ENCODE results near the gene IMPA2. TPM values are rescaled to one million over a fixed set of nuclear protein-coding genes. Genes with fewer than 3 reads are reported as not detected.

IMPA2 gene
- total and polyA plus RNA-seq, 7 donors: 61.4 to 342 (median 196) TPM

GRCh38 chr18:12023375-12023774 lies 42.1 kb downstream of the IMPA2 start:
- Histone ChIP-seq H3K4me3 (no peak overlapping the region), H3K36me3 (ENCODE audit: insufficient read depth in 1 of 2, low read depth in 1 of 2) (peaks cover 0 to 74% of the 10 kb centered on the region in 2 donors), H3K9me3 (no peaks in the 10 kb centered on the region), H3K4me1 (peaks cover 21% of the 10 kb centered on the region), H3K27ac (no peak overlapping the region), H3K27me3 (ENCODE audit: insufficient read depth in 3 of 3, low read length in 2 of 3) (no peaks in the 10 kb centered on the region)
- ATAC-seq: no peak
- intact Hi-C loops (cut with DNase I): no loop called here
- DNase-seq: no peak
- no peak for TF ChIP-seq CTCF (IDR thresholded peaks at IDR 0.05)
- WGBS, 3 donors: 77 to 100% (median 98%) methylated on average over 3 of the region's 3 CpGs

GRCh38 chr18:12026562-12026961 lies 45.3 kb downstream of the IMPA2 start:
- intact Hi-C loops (cut with DNase I): no loop called here
- WGBS, 3 donors: 58 to 67% (median 60%) methylated on average over 5 of the region's 5 CpGs

GRCh38 chr18:12027046-12027445 lies 45.7 kb downstream of the IMPA2 start:
- intact Hi-C loops (cut with DNase I): no loop called here
- DNase-seq (peak; percentile 62 to 89), ATAC-seq (peak; percentile 93 to 98 (median 96))
- no peaks in the 10 kb centered on the region for H3K27me3 ChIP-seq (ENCODE audit: insufficient read depth in 3 of 3, low read length in 2 of 3)
- 24 to 26% (median 26%) methylated on average over 9 of the region's 9 CpGs for WGBS, 3 donors
- no peak for TF ChIP-seq CTCF (IDR thresholded peaks at IDR 0.05)
- peaks cover 22% of the 10 kb centered on the region for H3K4me1 ChIP-seq
- no peaks in the 10 kb centered on the region for H3K9me3 ChIP-seq
- peak overlapping the region; percentile 81 for H3K27ac ChIP-seq
- H3K4me3 ChIP-seq: no peak overlapping the region
- H3K36me3 ChIP-seq (ENCODE audit: insufficient read depth in 1 of 2, low read depth in 1 of 2): peaks cover 0 to 74% of the 10 kb centered on the region in 2 donors

More at GRCh38 chr18:12026562-12026961, 45.3 kb downstream of the IMPA2 start:
- peaks cover 22% of the 10 kb centered on the region for H3K4me1 ChIP-seq
- no peak overlapping the region for H3K4me3 ChIP-seq
- no peak for DNase-seq
- H3K27me3 ChIP-seq (ENCODE audit: insufficient read depth in 3 of 3, low read length in 2 of 3): no peaks in the 10 kb centered on the region
- no peaks in the 10 kb centered on the region for H3K9me3 ChIP-seq
- peaks cover 0 to 74% of the 10 kb centered on the region in 2 donors for H3K36me3 ChIP-seq (ENCODE audit: insufficient read depth in 1 of 2, low read depth in 1 of 2)
- TF ChIP-seq CTCF (IDR thresholded peaks at IDR 0.05): no peak
- ATAC-seq: peak; percentile 29 to 56 (median 55)
- H3K27ac ChIP-seq: peak overlapping the region; percentile 81

- Histone ChIP-seq H3K9me3 (no peaks in the 10 kb centered on the region), H3K4me1 (peaks cover 22% of the 10 kb centered on the region), H3K27me3 (ENCODE audit: insufficient read depth in 3 of 3, low read length in 2 of 3) (no peaks in the 10 kb centered on the region), H3K27ac (peak overlapping the region; percentile 81), H3K4me3 (no peak overlapping the region), H3K36me3 (ENCODE audit: insufficient read depth in 1 of 2, low read depth in 1 of 2) (peaks cover 0 to 74% of the 10 kb centered on the region in 2 donors)
- ATAC-seq (peak in 1 of 4 donors; percentile 4), DNase-seq (no peak)
- TF ChIP-seq CTCF (IDR thresholded peaks at IDR 0.05): no peak
- intact Hi-C loops (cut with DNase I): no loop called here
- 70 to 80% (median 78%) methylated on average over 4 of the region's 4 CpGs for WGBS, 3 donors
These were observed 46.2 kb downstream of the IMPA2 start for GRCh38 chr18:12027480-12027879.

GRCh38 chr18:12028040-12028628 lies 46.8 kb downstream of the IMPA2 start:
- 58 to 72% (median 61%) methylated on average over 15 of the region's 15 CpGs for WGBS, 3 donors
- Histone ChIP-seq H3K27ac (peak overlapping the region; percentile 81), H3K9me3 (no peaks in the 10 kb centered on the region), H3K4me1 (peaks cover 22% of the 10 kb centered on the region), H3K27me3 (ENCODE audit: insufficient read depth in 3 of 3, low read length in 2 of 3) (no peaks in the 10 kb centered on the region), H3K36me3 (ENCODE audit: insufficient read depth in 1 of 2, low read depth in 1 of 2) (peaks cover 0 to 75% of the 10 kb centered on the region in 2 donors), H3K4me3 (no peak overlapping the region)
- no peak for TF ChIP-seq CTCF (IDR thresholded peaks at IDR 0.05)
- DNase-seq (no peak), ATAC-seq (peak in 2 of 4 donors; percentile 2 to 4)
- intact Hi-C loops (cut with DNase I): no loop called here
